GM18861 (cell line): ENCODE measurements around the gene RPL13.
"Not testable (repeated sequence)": the region's sequence is repeated elsewhere in the genome, so short reads cannot be mapped to it uniquely, and the experiment has no call there.

ENCODE experiments used
- ATAC-seq: cut with Tn5 transposase; IDR thresholded peaks from one replicate; pipeline ENCODE4 v1.9.1; 2021; ENCODE audit not compliant: unreplicated experiment

Gene RPL13

GRCh38 chr16:89562939-89563338 lies 2.5 kb downstream of the RPL13 start:
- no peak for ATAC-seq

- no peak for ATAC-seq
Observed at GRCh38 chr16:89563639-89564392, 3.3 kb downstream of the RPL13 start.

DNA sequence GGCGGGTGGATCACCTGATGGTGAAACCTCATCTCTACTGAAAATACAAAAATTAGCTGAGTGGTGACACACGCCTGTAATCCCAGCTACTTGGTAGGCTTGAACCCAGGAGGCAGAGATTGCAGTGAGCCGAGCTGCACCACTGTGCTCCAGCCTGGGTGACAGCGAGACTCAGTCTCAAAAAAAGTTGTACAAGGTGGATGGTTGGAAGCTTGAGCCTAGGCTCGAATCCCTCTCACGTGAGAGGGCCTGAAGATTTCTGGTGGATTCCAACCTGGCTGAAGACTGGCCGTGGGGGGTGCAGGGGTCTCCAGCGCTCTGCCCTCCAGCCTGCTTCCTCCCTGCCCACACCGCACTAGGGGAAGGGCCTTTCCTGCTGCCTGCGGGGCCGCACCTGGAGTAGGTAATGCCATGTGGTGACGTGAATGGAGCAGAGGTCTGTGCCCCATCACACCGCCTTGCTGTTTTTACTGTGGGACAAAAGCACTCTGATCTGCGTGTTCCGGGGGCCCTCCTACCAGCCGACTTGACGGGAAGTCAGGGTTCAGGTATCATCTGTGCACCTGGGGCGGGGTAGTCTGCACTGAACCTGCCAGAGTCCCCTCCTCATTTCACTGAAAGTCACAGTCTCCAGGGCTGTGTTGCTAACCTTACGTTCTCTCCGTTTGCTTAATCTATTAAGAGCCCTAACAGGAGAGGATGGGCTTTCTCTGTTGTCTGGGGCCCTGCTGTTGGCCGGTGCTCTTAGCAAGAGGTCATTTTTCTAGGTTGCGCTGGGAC lies 4.2 kb downstream of the RPL13 start:
- no peak for ATAC-seq

DNA sequence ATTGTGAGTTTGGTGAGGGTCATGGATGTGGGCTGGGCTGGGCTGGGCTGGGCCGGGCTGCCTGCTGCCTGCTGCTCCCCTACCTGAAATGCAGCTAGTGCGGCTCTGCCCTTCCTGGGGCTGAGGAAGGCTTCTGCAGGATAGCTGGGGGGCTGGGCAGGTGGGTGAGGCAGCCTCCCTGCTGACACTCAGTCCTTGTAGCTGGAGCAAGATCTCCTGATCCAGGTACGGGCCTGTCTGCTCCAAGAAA lies 4.7 kb downstream of the RPL13 start:
- no peak for ATAC-seq

GRCh38 chr16:89565506-89566372 lies 5.3 kb downstream of the RPL13 start:
- ATAC-seq = peak; percentile 32

DNA sequence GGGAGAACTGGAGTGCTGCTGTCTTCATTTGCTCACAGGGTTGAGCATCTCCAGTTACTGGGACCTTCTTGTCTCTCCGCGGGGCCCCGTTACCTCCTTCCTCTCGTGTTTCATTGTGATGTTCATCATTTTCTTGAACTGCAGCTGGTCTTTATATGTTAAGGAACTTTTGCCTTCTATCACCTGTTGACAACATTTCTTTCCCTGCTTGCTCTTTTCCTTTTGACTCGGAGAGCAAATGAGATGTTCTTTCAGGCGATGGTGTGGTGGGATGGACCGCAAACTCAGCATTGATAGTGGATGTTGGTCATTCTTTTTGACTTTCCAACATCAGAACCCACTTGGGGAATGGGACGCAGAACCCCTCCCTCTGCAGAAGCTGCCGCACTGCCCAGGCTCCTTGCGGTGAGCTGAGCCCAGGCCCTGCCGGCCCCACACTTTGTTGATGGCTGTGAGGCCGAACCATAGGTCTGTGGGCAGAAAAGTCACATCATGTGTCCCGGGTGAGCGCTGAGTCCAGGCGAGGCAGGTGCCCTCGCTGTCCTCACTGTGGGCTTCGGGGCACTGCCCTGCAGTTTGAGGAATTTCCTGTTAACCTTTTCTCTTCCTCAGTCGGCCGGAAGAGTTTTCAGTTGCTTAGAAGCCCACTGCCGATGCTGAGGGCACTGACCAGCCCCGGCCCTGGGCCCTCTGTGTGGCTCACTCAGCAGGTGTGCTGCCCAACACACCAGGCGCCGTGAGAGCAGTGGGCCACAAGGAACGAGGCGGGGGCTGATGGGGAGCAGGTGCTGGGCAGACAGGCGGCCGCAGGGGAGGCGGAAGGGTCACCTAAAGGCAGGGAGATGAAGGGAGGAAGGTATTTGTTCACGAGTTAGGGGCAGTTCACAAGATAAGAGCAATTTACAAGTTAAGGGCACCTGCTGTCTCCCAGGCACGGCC lies 7.4 kb downstream of the RPL13 start:
- no peak for ATAC-seq

DNA sequence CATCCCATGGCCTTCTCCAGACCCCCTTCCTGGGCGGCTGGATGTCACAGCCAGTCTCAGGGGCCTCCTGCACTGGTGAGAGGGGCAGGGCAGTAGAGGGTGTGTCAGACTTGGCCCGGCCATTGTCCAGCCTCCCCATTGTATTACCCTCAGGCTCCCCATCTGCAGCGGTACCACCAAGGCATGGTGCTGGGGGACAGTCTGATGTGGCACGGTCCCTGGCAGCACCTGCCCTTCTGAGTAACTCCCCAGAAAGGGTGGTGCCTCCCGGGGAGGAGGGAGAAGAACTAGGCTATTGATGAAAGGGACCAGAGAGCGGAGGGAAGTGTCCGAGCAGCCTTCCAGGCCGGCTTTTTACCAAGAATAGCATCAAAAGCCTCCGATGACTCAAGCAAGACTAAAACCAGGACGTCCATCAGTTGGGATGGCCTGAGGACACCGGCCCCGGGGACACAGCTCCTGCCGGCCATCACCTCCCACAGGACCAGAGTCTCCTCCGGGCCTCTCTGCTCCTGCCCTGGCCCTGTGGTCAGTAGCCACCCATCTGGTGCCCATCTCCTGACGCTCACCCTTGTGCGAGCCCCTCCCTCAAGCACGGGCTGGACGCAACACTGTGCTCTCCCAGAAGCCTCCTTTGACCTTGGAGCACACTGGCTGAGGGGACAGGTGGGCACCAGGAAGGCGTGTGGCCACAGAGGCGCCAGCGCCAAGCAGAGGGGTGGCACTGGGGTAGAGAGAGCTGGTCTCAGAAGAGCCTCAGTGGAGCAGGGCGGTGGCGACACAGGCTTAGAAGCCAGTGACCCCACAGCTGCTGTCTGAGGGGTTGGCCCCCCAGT lies 9.2 kb downstream of the RPL13 start:
- ATAC-seq = no peak

DNA sequence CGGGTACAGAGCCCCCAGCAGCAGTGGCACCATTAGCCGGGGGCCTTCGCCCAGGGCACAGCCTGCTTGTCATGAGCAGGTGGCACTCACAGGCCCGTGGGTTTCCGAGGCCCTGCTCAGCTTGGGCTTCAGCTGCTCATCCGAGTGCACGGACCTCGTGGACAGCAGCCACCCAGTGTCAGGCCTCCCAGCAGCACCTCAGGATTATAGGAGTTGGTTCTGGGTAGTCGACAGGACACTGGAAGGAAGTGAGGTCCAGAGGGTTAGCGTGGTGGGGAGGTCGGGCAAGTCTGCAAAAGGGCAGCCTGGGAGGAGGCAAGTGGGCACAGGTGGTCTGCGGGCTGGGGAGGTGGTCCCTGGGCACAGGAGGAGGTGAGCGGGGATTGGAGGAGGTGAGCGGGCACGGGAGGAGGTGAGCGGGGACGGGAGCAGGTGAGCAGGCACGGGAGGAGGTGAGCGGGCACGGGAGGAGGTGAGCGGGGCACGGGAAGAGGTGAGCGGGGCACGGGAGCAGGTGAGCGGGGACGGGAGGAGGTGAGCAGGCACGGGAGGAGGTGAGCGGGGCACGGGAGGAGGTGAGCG lies 10.0 kb downstream of the RPL13 start:
- no peak for ATAC-seq

DNA sequence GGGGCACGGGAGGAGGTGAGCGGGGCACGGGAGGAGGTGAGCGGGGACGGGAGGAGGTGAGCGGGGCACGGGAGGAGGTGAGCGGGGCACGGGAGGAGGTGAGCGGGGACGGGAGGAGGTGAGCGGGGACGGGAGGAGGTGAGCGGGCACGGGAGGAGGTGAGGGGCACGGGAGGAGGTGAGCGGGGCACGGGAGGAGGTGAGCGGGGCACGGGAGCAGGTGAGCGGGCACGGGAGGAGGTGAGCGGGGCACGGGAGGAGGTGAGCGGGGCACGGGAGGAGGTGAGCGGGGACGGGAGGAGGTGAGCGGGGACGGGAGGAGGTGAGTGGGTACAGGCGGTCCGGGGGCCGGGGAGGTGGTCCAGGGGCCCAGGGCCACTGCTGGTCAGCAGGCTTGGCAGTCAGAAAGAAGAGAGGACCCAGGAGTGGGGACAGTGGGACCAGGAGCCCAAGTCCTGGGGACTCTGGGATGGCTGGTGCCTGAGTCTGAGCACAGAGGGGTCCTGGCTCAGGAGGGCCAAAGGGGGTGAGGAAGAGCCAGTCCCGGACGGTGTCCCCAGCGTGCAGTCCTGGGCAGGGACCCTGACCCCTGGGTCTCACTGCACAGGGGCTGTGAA lies 10.6 kb downstream of the RPL13 start:
- ATAC-seq = not testable (repeated sequence)

- no peak for ATAC-seq
Observed at GRCh38 chr16:89571636-89572035, 11.2 kb downstream of the RPL13 start.

- no peak for ATAC-seq
Observed at GRCh38 chr16:89572073-89572484, 11.6 kb downstream of the RPL13 start.

DNA sequence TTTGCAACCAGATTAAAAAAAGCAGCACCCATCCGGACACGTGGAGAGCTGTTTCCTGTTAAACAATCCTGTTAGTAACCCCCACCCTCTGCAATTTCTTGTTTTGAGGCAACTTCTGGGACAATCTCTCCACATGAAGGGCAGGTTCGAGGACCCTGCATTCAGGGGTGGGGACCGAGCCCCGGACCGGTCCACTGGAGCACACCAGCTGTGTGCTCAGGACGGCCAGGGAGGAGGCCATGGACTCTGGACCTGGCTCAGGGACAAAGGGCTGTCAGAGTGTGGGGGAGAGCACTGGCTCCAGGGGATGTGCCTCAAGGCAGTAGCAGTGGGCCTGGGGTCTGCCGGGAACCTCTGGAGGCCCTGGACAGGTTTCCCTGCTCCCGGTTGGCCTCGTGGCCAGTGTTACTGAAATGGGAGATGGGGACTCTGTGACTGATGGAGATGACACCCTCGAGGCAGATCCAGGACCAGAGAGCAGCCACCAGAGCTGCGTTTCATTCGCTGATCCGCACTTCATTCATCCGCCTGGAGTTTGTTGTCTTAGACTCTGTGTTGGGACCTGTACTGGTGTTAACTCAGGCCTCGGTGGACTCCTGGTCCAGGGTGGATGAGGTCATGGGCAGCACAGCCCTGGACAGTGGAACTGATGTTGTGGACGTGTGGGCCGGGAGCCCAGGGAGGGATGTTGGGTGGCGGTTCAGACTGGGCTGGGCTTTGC lies 12.2 kb downstream of the RPL13 start:
- ATAC-seq = no peak

DNA sequence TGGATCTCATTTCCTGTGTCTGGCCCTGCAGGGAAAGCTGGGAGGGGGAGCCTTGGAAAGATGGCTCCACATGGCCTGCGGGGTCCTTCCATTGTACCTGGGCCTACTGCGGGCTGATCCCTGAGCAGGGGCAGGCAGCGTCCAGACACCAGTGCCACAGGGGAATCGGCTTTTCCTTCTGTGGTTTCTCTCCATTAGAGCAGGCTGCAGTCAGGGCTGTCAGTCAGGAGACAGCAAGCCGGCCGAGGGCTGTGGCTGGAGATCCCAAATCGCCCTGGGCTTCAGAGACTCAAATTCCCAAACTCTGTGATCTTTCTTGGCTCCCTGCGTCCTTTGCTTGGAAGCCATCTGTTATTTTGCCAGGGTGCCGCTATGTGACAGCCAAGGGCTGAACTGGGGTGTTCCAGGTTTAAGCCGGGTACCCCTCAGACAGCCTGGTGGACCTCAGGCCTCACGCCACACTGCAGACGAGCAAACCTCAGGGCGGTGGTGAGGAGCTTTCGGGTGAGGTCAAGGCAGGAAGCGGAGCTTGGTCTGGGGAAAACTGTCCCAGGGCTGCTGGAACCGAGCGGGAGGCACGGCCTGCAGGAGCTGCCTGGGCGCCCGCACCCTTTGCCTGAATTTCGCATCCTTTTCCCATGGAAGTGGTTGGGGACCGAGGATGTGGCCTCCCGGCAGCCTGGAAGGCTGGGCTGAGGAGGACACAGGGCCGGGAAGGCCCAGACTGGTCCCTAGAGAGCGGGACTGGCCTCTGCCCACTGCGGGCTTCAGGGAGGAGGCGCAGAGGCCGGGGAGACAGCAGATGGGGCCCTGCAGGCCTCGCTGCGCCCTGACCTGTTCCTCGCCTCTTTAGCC lies 13.6 kb downstream of the RPL13 start:
- ATAC-seq = no peak

DNA sequence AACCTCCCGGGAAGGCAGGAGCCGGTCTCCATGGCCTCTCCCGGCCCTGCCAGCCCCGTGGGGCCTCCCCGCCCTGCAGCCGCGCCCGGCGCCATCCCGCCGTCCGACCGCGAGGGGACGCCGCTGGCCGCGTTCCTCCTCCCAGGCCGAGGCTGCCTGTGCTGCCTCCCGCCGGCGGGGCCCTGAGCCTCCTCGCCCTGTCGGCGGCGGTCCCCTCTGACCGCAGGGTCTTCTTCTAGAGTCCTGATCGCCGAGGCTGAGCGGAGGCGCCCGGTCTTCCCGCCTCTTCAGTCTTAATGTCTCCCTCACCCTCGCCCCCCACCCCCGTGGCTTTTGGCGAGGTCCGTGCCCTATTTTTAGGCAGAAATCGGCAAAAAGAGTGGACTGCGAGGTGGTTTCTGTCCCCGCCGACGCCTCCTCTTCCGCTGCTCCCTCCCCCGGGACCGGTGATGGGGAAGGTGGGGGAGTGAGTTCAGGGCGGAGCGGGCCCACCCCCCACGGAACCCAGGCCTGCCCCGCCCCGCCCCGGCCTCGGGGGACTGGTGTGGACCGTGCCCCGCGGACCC lies 14.3 kb downstream of the RPL13 start:
- no peak for ATAC-seq

DNA sequence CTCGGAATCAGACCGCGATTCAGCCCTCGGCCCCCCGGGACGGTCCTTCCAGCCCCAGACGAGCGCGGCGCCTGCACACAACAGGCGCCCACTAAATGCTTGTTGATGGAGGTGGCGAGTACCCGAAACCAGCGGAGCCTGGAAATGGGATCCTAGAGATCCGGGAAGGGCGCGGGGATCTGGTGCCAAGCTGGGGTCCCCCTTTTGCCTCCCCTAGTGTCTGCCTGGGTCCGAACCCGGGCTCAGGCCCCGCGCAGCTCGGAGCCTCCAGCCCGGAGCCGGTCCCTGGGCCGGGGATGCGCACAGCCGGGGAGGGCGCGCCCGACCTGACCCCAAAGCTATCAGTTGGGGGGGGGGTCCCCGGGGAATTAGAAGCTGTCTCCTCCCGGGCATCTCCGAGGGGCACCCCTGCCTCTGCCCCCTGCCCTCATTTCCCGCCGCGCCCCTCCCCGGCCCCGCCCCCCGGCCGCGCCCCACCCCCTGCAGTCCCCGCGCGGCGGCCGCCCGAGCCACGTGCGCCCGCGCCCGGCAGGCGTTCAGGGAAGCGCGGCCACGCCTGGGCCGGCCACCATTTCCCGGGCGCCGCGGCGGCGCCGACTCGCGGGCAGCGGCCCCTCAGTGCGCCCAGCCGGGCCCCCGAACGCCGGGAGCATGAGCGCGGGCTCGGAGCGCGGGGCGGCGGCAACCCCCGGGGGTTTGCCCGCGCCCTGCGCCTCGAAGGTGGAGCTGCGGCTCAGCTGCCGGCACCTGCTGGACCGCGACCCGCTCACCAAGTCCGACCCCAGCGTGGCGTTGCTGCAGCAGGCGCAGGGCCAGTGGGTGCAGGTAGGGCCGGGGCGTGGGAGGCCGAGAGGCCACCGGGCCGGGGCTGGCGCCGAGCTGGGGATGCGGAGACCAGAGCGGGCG lies 15.0 kb downstream of the RPL13 start, which contains the start of gene CPNE7:
Gene CPNE7 (plus strand): TSS at position 512 of the 906 bp plus-strand sequence. CDS start 140 bp downstream, at position 652.
- ATAC-seq = no peak
